ENCODE results near the gene NDST1.

The NDST1 gene

DNA sequence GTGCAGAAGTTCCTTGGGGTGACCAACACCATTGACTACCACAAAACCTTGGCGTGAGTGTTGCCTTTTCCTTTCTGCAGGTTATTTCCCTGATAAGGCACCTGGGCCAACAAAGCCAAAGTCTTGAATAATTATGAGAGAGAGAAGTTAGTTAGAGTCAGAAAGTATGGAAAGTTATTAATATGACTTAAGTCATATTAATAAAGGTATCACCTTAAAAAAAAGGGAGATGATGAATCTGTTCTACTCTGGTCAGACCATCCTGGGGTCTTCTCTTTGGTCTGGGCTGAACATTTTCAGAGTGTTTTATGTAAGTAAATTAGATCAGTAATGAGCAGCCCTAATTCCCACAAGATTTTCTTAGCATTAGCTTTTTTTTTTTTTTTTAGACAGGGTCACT, 41.8 kb downstream of the NDST1 start:
- DNase-seq: no peak

- no peak for DNase-seq
These were observed 42.4 kb downstream of the NDST1 start for GRCh38 chr5:150550286-150550685.

DNA sequence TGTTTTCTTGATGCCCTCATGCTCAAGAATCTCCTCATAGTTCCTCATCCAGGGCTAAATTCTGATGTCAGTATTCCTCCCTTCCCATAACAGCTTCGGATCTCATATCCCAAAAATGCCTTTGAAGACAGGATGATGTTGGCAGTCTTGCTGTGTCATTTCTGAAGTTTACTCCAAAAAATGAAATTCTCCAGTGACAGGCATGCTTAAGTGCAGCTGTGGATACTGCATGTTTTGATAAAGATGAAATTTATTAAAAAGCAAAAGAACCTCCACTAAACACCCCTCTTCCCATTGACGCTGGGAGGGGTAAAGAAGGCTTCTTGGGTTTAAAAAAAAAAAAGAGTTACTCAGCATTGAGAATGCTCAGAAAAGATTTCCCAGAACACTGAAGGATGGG, 43.1 kb downstream of the NDST1 start:
- DNase-seq: no peak

GRCh38 chr5:150553402-150553801, 45.5 kb downstream of the NDST1 start:
- no peak for DNase-seq

GRCh38 chr5:150553911-150554310, 46.0 kb downstream of the NDST1 start:
- DNase-seq: no peak

DNA sequence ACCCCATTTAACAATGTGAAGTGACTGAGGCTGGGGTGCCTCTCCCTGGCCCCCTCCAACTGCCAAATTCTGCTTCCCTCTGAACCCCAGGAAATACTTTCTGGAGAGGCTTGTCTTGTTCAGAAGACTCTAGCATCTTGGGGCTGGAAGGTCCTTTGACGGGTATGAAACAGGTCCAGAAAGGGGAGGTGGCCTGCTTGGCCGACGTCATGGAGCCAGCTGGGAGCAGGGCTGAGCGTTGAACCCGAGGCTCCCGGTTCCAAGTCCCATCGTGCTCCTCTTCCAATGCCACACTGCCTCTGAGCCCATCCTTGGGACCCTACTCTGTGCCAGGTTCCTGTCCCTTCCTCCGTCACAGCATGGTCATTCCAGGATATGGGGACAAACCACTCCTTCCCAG, 46.9 kb downstream of the NDST1 start:
- DNase-seq: no peak

DNA sequence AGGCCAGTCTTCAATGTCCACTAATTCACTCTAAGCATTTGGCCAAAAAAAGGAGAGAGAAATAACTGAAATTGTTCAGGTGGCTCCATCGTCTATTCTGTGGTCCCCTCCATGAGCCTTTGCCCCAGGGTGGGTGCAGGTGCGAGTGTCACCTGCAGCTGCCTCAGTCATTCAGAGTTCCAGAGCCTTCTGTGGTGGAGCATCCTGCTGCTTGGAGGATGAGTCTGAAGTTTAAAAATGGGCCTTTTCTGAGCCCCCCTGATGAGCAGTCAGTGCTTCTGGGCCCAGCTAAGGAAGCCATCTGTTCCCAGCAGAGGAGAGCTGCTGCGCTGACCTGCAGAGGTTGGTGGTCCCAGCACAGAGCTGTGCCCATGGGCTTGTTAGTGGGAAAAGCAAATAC, 48.2 kb downstream of the NDST1 start:
- no peak for DNase-seq

- no peak for DNase-seq
These were observed 49.1 kb downstream of the NDST1 start for GRCh38 chr5:150556859-150557508.

- no peak for DNase-seq
These were observed 49.6 kb downstream of the NDST1 start for GRCh38 chr5:150557509-150557872.

DNA sequence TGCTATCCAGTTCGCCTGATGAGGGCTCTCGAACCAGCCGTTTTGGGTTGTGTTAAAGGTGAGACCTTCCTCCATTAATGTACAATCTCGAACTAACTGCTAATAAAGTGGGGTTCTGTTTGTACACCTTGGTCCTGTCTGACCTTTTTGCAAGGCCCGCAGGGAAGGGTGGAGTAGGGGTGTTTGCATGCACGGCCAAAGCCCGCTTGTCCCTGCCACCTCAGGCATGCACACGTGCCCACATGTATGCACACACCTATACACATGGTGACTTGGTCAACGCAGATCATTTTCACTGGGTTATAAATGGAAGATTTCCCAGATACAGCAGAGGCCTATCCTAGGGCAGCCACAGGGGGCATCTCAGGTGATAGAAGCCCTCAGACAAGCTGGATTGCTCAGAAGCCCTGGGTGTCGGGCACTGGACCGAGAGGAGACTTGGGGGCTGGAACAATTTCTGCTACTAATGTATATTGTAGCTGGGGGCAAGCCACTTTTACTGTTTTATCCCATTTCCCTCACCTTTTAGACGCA, 50.2 kb downstream of the NDST1 start:
- DNase-seq: no peak

DNA sequence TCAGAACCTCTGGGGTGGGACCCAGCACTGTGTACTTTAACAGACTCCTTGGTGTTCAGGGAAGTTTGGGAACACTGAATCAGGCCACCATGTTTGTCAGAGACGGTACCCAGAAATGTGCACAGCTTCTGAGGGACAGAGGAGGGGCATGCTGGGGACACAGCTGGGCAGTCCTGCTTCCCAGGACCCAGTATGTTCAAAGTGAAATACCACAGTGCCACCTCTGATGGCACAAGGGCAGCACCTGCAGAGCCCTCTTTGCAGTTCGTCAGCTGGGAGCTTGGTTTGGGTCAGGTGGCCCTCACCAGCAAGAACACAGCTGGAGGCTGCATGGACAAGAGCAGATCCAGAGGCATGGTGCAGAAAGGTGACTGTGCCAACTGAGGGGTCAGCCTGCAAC, 51.2 kb downstream of the NDST1 start:
- no peak for DNase-seq

DNA sequence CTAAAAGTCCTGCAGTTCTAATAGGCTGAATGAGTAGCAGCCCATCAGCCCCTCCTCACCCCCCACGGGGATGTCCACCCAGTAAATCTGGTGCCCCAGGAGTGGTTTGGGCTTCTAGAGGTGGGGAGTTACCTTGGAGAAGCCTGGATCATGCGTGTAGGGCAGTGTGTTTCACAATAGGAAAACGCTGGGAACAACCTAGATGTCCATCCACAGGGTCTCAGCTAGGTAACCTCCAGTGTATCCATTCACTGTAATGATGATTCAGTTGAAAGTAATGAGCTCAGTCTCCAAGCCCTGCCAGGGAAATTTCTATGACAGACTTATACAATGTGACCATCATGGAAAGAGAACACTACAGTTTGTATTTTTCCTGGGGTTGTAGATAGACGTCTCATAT, 51.8 kb downstream of the NDST1 start:
- DNase-seq: no peak

- DNase-seq: peak; percentile 22
These were observed 52.7 kb downstream of the NDST1 start for GRCh38 chr5:150560401-150561191.

GRCh38 chr5:150561192-150561512, 53.2 kb downstream of the NDST1 start:
- DNase-seq: no peak

GRCh38 chr5:150561571-150562275, 53.8 kb downstream of the NDST1 start:
- DNase-seq: no peak

DNA sequence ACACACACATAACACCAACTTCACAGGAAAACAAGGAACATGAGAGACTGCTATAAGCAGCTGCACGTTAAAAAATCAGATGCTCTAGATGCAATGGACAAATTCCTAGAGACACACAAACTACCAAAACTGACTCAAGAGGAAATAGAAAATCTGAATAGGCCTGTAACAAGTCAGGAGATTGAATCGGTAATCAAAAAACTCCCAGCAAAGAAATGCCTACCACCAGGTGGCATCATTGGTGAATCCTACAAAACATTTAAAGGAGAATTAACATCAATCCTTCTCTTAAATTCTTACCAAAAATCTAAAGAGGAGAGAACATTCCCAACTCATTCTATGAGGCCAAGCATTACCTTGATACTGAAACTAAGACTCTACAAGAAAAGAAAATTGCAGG, 54.9 kb downstream of the NDST1 start:
- no peak for DNase-seq

DNA sequence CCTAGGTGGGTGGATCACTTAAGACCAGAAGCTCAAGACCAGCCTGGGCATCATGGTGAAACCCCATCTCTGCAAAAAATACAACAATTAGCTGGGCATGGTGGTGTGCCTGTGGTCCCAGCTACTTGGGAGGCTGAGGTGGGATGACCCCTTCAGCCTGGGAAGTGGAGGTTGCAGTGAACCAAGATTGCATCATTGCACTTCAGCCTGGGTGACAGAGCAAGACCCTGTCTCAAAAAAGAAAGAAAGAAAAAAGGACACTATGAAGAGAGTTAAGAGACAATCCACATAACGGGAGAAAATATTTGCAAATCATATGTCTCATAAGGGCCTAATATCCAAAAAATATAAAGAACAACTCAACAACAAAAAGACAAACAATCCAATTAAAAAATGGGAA, 57.9 kb downstream of the NDST1 start:
- no peak for DNase-seq

GRCh38 chr5:150567031-150567717, 59.2 kb downstream of the NDST1 start:
- DNase-seq: no peak

DNA sequence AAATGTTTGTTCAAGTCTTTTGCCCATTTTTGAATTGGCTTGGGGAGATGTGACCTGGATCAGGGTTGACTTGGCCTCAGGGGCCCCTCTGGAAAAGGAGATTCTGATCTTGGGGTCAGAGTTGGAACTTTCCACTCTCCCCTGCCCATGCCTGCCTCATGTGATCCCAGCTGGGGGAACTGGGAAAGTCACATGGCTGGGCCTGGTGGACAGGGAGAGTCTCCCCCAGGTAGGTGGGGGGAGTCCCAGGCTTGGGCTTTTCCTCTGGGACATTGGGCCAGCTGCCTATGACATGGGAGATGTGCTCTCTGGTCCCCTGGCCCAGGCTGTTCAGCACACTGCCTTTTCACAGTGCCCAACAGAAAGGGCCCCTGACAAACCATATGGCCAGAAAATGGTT, 60.7 kb downstream of the NDST1 start:
- DNase-seq: no peak

- DNase-seq: no peak
These were observed 62.4 kb downstream of the NDST1 start for GRCh38 chr5:150570333-150570732.

DNA sequence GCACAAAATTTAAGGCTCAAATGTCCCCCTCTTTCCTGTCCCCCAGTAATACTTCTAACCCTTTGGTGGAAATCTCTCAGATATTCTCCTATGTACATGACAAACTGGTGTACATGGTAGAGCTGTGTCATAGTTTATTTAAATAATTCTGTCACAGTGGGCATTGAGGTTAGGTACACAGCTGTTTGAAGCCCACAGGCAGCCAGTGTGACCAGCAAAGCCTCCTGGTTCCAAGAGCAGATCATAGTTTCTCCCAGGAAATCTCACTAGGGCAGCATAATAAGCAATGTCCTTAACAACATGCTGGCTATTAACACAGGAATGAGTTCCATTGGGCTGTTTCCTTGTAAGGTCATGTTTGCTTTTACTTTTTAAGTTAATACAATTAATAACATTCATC, 63.9 kb downstream of the NDST1 start:
- no peak for DNase-seq

GRCh38 chr5:150573216-150573615, 65.3 kb downstream of the NDST1 start:
- DNase-seq: no peak
